ENCODE results near the gene SELENOF. TPM values are rescaled to one million over a fixed set of nuclear protein-coding genes. Genes with fewer than 3 reads are reported as not detected.

SELENOF gene
- total and polyA plus RNA-seq, 7 donors: 56.2 to 91.4 (median 65.1) TPM

GRCh38 chr1:86938450-86938849 is 24.5 kb upstream of the SELENOF start:
- TF ChIP-seq, protein P1, sequence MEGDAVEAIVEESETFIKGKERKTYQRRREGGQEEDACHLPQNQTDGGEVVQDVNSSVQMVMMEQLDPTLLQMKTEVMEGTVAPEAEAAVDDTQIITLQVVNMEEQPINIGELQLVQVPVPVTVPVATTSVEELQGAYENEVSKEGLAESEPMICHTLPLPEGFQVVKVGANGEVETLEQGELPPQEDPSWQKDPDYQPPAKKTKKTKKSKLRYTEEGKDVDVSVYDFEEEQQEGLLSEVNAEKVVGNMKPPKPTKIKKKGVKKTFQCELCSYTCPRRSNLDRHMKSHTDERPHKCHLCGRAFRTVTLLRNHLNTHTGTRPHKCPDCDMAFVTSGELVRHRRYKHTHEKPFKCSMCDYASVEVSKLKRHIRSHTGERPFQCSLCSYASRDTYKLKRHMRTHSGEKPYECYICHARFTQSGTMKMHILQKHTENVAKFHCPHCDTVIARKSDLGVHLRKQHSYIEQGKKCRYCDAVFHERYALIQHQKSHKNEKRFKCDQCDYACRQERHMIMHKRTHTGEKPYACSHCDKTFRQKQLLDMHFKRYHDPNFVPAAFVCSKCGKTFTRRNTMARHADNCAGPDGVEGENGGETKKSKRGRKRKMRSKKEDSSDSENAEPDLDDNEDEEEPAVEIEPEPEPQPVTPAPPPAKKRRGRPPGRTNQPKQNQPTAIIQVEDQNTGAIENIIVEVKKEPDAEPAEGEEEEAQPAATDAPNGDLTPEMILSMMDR (IDR thresholded peaks at IDR 0.05): no peak
- 27 to 49% (median 37%) methylated on average over 1 of the region's 1 CpG for WGBS, 3 donors
- Histone ChIP-seq H3K27me3 (ENCODE audit: insufficient read depth in 3 of 3, low read length in 2 of 3) (no peaks in the 10 kb centered on the region), H3K27ac (no peak overlapping the region), H3K9me3 (no peaks in the 10 kb centered on the region), H3K4me1 (peaks cover 5% of the 10 kb centered on the region), H3K36me3 (ENCODE audit: insufficient read depth in 1 of 2, low read depth in 1 of 2) (no peaks in the 10 kb centered on the region), H3K4me3 (no peak overlapping the region)
- DNase-seq (no peak), ATAC-seq (no peak)
- intact Hi-C loops (cut with DNase I): no loop called here

DNA sequence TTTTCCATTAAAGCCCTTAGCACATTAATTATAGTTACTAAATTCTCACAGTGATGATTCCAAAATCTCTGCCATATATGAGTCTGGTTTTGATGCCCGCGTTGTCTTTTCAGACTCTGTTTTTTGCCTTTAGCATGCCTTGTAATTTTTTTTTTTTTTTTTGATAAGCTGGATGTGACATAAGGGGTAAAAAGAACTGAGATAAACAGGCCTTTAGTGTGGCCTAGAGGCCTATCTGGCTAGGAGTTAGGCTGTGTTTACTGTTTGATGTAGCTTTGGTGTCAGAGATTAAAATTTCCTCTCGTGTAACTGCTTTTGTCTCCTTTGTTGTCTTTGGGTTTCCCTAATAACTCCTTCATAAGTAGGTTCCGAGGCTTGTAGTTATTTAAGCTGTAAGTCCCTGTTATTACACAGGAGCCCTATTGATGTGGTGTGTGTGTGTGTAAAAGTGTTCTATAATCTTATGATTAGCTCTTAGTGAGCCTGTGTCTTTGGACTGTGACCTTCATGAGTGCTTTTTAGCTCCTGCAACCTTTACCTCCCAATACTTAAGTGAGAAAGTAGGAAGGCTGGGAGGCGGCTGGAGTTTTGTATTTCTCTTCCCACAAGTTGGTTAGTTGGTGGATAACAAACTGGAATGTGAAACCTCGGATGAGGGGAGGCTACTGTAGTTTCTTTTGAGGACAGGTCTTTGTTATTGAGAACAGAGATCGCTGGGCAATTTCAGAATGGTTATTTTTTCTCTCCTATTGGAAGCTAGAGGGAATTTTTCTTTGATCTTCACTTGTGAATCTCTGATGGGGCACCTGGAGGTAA is 19.8 kb upstream of the SELENOF start:
- ATAC-seq (no peak), DNase-seq (no peak)
- TF ChIP-seq, protein P1 (IDR thresholded peaks at IDR 0.05): no peak
- Histone ChIP-seq H3K27me3 (ENCODE audit: insufficient read depth in 3 of 3, low read length in 2 of 3) (no peaks in the 10 kb centered on the region), H3K36me3 (ENCODE audit: insufficient read depth in 1 of 2, low read depth in 1 of 2) (no peaks in the 10 kb centered on the region), H3K4me1 (no peaks in the 10 kb centered on the region), H3K4me3 (no peak overlapping the region), H3K9me3 (no peaks in the 10 kb centered on the region), H3K27ac (no peak overlapping the region)
- intact Hi-C loops (cut with DNase I): no loop called here
- WGBS, 3 donors: 80 to 88% (median 83%) methylated on average over 7 of the region's 7 CpGs

DNA sequence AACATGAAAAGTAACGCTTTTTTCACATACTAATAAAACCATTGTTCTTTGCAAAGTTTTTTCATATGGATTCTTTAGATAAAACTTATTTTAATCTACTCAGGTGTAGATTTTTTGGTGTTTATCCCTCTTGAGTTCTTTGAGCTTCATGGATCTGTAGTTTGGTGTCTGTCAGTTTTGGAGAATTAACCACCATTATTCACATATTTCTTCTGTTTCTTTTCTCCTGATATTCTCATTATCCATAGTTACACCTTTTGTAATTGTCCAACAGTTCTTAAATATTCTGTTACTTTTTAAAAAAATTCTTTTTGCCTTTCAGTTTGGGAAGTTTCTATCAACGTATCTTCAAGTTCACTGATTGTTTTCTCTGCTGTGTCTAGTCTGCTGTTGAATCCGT is 19.1 kb upstream of the SELENOF start:
- Histone ChIP-seq H3K9me3 (no peaks in the 10 kb centered on the region), H3K36me3 (ENCODE audit: insufficient read depth in 1 of 2, low read depth in 1 of 2) (no peaks in the 10 kb centered on the region), H3K4me3 (no peak overlapping the region), H3K4me1 (peaks cover 3% of the 10 kb centered on the region), H3K27ac (no peak overlapping the region), H3K27me3 (ENCODE audit: insufficient read depth in 3 of 3, low read length in 2 of 3) (no peaks in the 10 kb centered on the region)
- WGBS, 3 donors: 95 to 99% (median 97%) methylated on average over 3 of the region's 3 CpGs
- TF ChIP-seq, protein P1 (IDR thresholded peaks at IDR 0.05): no peak
- ATAC-seq: no peak
- intact Hi-C loops (cut with DNase I): no loop called here
- no peak for DNase-seq

GRCh38 chr1:86928819-86929218 is 14.9 kb upstream of the SELENOF start:
- Histone ChIP-seq H3K27ac (no peak overlapping the region), H3K27me3 (ENCODE audit: insufficient read depth in 3 of 3, low read length in 2 of 3) (no peaks in the 10 kb centered on the region), H3K4me3 (no peak overlapping the region), H3K9me3 (no peaks in the 10 kb centered on the region), H3K4me1 (peaks cover 10% of the 10 kb centered on the region), H3K36me3 (ENCODE audit: insufficient read depth in 1 of 2, low read depth in 1 of 2) (no peaks in the 10 kb centered on the region)
- intact Hi-C loops (cut with DNase I): no loop called here
- DNase-seq (no peak), ATAC-seq (no peak)
- 83 to 97% (median 87%) methylated on average over 1 of the region's 1 CpG for WGBS, 3 donors
- TF ChIP-seq, protein P1 (IDR thresholded peaks at IDR 0.05): no peak

- H3K9me3 ChIP-seq: no peaks in the 10 kb centered on the region
- no peak for DNase-seq
- no peaks in the 10 kb centered on the region for H3K27me3 ChIP-seq (ENCODE audit: insufficient read depth in 3 of 3, low read length in 2 of 3)
- H3K4me3 ChIP-seq: no peak overlapping the region
- H3K4me1 ChIP-seq: peaks cover 10% of the 10 kb centered on the region
- ATAC-seq: no peak
- TF ChIP-seq, protein P1 (IDR thresholded peaks at IDR 0.05): no peak
- intact Hi-C loops (cut with DNase I): no loop called here
- 99 to 100% (median 100%) methylated on average over 1 of the region's 1 CpG for WGBS, 3 donors
- no peak overlapping the region for H3K27ac ChIP-seq
- no peaks in the 10 kb centered on the region for H3K36me3 ChIP-seq (ENCODE audit: insufficient read depth in 1 of 2, low read depth in 1 of 2)
Measured at GRCh38 chr1:86926883-86927282, 13.0 kb upstream of the SELENOF start.
